Lower leg skin (tissue), 4 donors: ENCODE data around the gene CCNA2. TPM values are rescaled to one million over a fixed set of nuclear protein-coding genes. Genes with fewer than 3 reads are reported as not detected.

Source experiments
- DNase-seq, 2 donors: peaks; one replicate each; pipeline ENCODE4 v3.0.0-alpha.2; 2019; ENCODE audit warnings: low spot score in 2 of 2
- H3K4me3 ChIP-seq: fragments of 200-600 bp; sonication (generic); 2 replicates; pipeline ENCODE4 v1.5.1; 2017; ENCODE audit warnings: mild to moderate bottlenecking, low read depth; ENCODE audit not compliant: poor library complexity, severe bottlenecking
- CTCF ChIP-seq, 3 donors: fragments of 450-650 bp; IDR thresholded peaks; one replicate each; pipeline ENCODE4 v1.5.1; 2016; ENCODE audit warnings: antibody characterized with exemption in 3 of 3, mild to moderate bottlenecking in 3 of 3, moderate library complexity in 2 of 3
- POLR2A ChIP-seq, 2 donors: fragments of 450-650 bp; IDR thresholded peaks; one replicate each; pipeline ENCODE4 v1.6.1; 2016 to 2017; ENCODE audit warnings: antibody characterized with exemption in 2 of 2, mild to moderate bottlenecking in 1 of 2, moderate library complexity in 1 of 2
- WGBS, 2 donors: methylation state at CpG; one replicate each; pipeline ENCODE4 v1.1.5; 2018; 5-methylcytosine and 5-hydroxymethylcytosine counted together
- intact Hi-C: fragments of 100-400 bp; cut with DNase I; formaldehyde crosslinking; loops from one replicate; pipeline ENCODE4 v1.15.0; 2023; ENCODE audit warnings: low total_unique reads
- total RNA-seq, 4 donors: library from RNA; depleted of rRNA; stranded (reverse); fragments of >200 nt; gene quantifications; one replicate each; pipeline ENCODE4 v1.1.0, GENCODE V29; 2016

CCNA2 gene
- total RNA-seq, 4 donors from 2014 or later = 2.0 to 7.3 (median 4.0) TPM

DNA sequence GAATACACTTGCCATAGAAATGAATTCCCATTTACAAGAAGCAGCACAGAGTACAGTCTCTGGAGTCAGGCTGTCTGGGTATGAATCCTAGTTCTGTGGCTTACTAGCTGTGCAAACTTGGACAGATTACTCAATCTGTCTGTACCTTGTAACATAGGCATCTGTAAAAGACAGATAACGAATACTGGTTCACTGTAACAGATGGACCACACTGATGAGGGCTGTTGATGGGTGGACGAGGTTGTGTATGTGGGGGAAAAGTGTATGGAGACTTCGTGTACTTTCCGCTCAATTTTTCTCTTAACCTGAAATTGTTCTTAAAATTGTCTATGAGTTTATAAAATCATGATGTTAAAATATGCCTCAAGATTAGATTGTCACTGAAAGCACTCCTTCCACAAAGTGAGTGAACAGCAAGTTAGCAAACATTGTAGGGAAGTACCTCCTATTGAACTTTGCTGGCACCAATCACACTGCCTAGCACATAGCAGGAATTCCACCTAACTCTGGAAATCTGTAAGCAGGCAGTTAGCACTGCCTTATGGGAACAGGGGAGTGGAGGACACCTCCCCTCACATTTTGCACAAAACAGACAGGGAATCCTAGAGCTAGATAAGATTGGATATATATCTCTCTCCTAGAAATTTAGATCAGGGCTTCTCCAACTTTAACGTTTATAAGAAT is 29.0 kb downstream of the CCNA2 start:
- no peak overlapping the region for H3K4me3 ChIP-seq
- no peak for TF ChIP-seq CTCF (IDR thresholded peaks at IDR 0.05)
- no peak for TF ChIP-seq POLR2A (IDR thresholded peaks at IDR 0.05)
- 75 to 77% methylated on average over 5 of the region's 5 CpGs for WGBS, 2 donors
- DNase-seq = no peak
- intact Hi-C loops = no loop called here

- intact Hi-C loops = no loop called here
- H3K4me3 ChIP-seq = no peak overlapping the region
- WGBS, 2 donors = 81 to 86% methylated on average over 2 of the region's 2 CpGs
- TF ChIP-seq POLR2A (IDR thresholded peaks at IDR 0.05) (no peak), CTCF (IDR thresholded peaks at IDR 0.05) (no peak)
- DNase-seq = no peak
These were observed 30.7 kb downstream of the CCNA2 start for GRCh38 chr4:121792966-121793365.

DNA sequence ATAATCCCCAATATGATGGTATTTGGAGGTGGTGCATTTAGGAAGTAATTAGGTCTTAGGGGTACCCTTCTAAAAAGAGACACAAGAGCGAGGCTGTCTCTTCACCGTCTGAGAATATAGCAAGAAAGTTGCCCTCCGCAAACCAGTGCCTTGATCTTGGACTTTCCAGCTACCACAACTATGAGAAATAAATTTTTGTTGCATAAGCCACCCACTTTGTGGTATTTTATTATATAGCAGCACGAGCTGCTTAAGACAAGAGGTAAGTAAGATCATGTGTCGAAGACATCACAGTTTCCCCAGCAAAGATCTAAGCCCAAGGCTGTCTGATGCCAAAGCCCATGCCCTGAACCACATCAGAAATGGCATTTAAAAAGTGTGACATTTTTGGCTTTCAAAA is 32.2 kb downstream of the CCNA2 start:
- intact Hi-C loops = no loop called here
- WGBS, 2 donors = 75 to 82% methylated on average over 5 of the region's 5 CpGs
- DNase-seq = no peak
- no peak overlapping the region for H3K4me3 ChIP-seq
- no peak for TF ChIP-seq CTCF (IDR thresholded peaks at IDR 0.05)
- no peak for TF ChIP-seq POLR2A (IDR thresholded peaks at IDR 0.05)

GRCh38 chr4:121790976-121791375 is 32.7 kb downstream of the CCNA2 start:
- no peak for DNase-seq
- no peak overlapping the region for H3K4me3 ChIP-seq
- TF ChIP-seq POLR2A (IDR thresholded peaks at IDR 0.05) = no peak
- no peak for TF ChIP-seq CTCF (IDR thresholded peaks at IDR 0.05)
- intact Hi-C loops = no loop called here

GRCh38 chr4:121789960-121790829 is 33.5 kb downstream of the CCNA2 start:
- WGBS, 2 donors = 62 to 65% methylated on average over 3 of the region's 3 CpGs
- DNase-seq = no peak
- TF ChIP-seq POLR2A (IDR thresholded peaks at IDR 0.05) (no peak), CTCF (IDR thresholded peaks at IDR 0.05) (no peak)
- H3K4me3 ChIP-seq = no peak overlapping the region
- intact Hi-C loops = no loop called here
